ENCODE data around the gene CATSPER3.

DNA sequence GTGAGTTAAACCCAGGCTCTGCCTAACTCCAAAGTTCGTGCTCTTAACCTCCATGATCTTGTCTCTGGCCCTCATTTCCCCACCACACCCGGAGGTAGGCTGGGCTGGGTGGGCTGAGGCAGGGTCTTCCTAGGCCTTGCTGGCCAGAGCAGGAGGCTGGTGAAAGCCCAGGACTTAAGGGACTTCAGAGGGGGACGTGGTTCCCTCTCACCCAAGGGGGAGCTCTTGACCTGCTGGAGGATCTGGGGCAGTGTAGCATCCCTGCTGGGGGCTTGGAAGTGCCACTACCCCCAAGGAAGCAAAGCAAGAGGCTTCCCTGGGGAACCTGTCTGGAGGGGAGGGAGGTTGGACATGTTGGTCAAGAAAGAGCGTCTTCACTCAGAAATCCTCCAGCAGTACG lies 51.6 kb downstream of the CATSPER3 start:
- no peak for TF ChIP-seq POLR2A (IDR thresholded peaks at IDR 0.05; ENCODE audit: low read depth, low read length)
- TF ChIP-seq POLR2AphosphoS5 (IDR thresholded peaks at IDR 0.05; ENCODE audit: low read depth, low read length) = no peak

Data from GM12892 (cell line).